ENCODE measurements around the gene TMC3.
"Not testable (repeated sequence)": the region's sequence is repeated elsewhere in the genome, so short reads cannot be mapped to it uniquely, and the experiment has no call there.

Gene TMC3

GRCh38 chr15:81341351-81341750, 32.7 kb downstream of the TMC3 start:
- no peak for DNase-seq

DNA sequence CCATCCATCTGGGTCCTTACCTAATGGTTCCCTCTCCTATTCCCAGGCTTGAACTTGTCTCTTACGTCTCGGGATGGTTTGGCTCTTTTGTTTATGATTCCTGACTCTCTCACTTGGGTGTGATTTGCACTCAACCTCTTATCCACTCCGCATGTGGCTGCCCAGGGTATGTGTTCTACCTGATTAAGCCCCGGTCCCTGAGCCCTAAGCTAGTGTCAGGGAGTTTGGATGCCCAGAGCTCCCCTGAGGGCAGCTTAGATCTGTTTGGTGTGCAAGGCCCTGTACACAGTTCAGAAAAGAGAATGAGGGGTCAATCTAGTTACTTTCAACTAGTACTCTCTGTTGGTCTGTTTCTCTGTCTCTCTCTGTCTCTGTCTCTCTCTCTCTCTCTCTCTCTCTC, 34.2 kb downstream of the TMC3 start:
- no peak for DNase-seq

DNA sequence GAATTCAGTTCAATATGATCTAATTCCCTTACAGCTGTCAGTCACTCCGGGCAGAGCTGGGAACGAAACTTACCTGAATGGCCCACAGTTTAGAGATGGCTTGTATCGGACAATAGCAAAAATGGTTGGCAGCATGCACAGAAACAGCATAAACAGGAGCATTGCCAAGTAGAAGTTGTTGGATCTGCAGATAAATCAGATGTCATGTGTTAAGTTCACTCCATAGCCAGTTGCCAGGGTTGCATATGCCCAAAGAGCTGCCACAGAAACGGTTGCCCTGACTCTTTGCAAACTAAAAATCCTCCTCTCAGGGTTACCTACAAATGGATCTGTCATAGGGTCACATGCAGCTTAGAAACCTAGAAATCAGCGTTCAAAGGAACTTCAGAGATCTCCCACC, 34.7 kb downstream of the TMC3 start:
- DNase-seq, result no peak

GRCh38 chr15:81338170-81339007, 35.6 kb downstream of the TMC3 start:
- DNase-seq, result no peak

DNA sequence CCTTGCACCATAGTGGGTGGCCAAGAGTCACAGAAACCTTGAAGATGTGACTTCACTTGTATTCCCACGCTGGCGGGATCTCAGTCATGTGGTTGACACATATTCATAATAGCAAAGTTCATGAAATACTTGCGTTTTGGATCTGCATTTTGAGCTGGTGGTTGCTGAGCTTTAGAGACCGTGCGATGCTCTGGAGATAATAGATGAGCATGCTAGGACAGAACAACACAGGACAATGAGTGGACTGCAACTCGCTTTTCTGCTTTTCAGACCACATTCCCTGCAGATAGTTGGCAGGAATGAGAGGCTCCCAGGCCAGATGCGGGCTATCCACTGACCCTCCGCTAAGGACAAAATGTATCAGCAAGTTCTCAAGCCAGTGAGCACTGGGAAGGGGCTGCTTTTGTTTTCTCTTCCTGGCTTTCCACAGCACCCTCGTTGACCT, 36.3 kb downstream of the TMC3 start:
- no peak for DNase-seq

DNA sequence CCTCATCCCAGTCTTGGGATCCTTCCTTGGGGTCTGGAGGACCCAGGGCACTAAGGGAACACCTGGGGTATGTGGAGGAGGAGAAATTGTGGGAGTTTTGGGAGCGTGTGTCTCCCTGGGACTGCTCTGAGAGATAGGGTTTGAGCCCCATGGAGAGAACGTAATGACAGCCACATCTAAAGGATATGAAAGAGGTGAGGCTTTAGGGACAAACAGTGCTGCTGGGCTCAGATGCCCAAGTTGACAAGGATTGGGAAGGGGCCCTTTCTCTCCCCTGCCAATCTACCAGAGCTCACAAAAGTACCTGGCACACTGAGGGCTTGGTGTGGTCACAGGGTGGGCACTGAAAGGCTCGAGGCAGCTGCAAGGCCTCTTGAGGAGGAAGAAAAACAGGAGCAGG, 36.8 kb downstream of the TMC3 start:
- no peak for DNase-seq

GRCh38 chr15:81336568-81336967, 37.4 kb downstream of the TMC3 start:
- no peak for DNase-seq

- DNase-seq, result no peak
Observed at GRCh38 chr15:81335631-81336030, 38.4 kb downstream of the TMC3 start.

- no peak for DNase-seq
Observed at GRCh38 chr15:81334768-81335435, 39.1 kb downstream of the TMC3 start.

DNA sequence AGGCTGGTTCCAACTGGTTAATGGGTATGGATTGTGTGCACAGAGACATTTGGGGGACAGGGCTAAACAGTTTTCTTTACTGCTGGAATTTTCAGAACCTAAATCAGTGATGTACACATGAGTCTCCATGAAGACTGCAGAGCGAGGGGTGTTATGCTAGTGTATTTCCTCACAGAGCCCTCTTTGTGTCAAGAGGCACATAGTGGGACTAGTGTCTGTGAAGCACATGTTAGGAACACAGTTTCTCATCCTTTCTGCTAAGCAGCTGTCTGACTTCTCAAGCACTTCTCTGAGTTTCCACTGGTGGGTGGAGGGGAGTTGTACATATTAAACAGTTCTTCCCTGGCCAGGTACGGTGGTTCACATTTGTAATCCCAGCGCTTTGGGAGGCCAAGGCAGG, 40.6 kb downstream of the TMC3 start:
- DNase-seq, result no peak

DNA sequence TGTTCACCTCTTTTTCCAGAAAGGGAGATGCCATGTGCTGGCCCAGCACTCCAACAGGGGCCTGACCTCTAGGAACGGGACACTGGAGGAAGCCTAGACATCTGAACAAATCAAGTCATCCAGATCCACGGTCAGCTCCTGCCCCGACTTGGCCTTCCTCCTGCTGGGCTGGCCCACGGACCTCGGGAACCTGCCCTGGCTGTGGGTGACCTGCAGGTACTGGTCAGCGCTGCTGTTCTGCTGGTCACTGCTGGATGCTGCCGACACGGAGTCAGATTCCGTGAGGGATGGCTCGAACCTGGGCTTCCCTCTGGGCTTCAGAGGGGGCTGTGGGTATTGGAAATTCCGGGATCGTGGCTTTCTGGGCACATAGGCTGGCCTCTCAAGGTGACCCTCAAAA, 41.7 kb downstream of the TMC3 start:
- no peak for DNase-seq

DNA sequence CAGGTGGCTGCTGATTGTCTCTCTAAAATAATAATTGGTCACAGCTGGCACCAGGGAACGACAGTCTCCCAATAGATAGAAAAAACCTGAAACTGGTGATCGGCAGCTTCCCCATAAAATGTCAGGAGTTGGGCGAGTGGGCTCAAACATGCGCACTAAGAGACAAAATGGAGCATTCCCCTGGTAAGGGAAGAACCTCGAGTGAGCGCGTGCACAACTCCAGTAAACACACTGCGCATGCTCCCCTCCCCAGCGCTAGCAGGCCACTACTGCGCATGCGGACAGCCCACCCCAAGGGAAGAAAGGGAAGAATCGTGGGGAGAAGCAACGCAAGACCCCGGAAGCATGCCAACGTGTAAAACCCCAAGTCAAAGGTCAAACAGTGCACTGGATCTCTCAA, 42.4 kb downstream of the TMC3 start:
- DNase-seq, result no peak

DNA sequence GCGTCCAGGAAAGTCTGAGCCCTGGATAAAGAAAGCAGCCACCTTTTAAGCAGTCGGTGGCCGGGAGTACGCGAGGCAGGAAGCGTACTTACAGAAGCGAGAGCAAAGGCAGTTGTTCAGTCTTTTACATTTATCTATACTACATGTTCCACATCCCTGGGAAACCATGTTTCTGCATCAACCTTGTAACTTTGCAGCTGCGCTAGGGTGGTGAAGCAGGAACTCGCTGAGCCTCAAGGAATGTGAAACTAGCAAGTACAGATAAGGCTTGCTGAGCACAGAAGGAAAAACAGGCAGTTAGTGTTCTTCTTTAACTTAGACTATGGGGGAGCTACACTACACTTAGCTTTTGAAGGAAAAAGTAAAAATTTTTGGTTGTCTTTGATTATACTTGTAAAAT, 42.9 kb downstream of the TMC3 start:
- DNase-seq, result not testable (repeated sequence)

DNA sequence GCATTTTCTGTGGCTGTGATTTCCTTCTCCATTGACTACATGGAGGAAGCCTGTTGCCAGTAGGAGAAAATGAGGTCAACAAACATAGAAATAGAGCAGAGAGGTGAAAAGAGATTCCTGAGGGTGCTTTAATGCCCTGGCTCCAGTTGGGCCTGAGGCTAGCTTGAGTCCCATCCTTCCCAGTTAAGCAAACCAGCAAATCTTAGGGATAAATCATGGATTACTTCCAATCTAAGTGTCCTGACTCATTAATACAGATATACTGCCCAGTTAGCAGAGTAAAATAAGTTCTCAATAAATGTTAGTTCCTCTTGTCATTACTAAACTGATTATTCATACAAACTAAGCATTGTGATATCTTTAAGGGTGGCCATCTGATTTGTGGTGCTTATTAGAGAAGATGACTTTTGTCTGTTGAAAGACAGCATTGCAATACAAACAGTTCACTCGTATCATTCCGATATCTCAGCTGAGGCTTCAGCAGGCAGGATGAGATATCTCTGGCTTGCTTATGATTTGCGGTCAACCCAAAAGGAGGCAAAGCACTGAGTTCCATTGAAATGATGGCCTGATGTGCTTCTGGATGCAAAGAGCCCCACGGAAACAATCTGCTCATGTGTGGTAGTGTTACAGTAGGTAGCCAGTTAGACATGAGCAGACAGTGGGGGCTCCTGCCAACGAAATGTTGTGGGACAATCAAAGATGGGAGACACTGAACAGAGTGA, 43.5 kb downstream of the TMC3 start:
- no peak for DNase-seq

GRCh38 chr15:81329446-81329845, 44.6 kb downstream of the TMC3 start:
- DNase-seq, result no peak

GRCh38 chr15:81327516-81327915, 46.5 kb downstream of the TMC3 start:
- DNase-seq, result no peak

DNA sequence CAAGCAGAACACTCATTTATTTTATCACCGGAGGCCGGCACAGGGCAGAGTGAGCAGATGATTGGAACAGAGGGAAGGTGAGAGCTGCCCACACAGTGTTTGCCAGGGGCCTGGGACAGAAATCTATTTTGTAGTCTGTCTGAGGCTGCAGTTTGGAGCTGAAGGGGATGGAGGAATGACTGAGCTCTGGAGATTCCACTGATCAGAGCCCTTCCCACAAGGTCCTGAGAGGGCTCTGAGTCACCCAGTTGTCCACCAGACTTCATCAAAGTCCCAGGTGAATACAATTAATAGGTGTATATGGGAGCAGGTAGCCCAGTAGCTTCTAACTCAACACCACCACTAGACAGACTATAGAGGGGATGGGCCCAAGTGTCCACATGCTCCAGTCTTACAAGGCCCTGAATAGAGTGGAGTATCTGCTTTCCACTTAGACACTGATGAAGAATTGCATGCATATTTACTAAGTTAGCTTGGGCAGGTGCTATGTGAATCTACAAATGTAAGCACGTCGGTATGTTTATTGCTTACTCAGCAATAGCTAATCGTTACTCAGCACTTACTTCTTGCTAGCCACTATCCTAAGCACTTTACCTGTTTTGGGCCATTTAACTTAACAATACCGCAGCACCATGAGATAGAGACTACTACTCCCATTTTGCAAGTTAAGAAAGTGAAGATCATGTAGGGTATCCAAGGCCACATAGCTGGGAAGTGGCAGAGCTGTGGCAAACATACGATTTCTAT, 47.4 kb downstream of the TMC3 start:
- DNase-seq, result no peak

DNA sequence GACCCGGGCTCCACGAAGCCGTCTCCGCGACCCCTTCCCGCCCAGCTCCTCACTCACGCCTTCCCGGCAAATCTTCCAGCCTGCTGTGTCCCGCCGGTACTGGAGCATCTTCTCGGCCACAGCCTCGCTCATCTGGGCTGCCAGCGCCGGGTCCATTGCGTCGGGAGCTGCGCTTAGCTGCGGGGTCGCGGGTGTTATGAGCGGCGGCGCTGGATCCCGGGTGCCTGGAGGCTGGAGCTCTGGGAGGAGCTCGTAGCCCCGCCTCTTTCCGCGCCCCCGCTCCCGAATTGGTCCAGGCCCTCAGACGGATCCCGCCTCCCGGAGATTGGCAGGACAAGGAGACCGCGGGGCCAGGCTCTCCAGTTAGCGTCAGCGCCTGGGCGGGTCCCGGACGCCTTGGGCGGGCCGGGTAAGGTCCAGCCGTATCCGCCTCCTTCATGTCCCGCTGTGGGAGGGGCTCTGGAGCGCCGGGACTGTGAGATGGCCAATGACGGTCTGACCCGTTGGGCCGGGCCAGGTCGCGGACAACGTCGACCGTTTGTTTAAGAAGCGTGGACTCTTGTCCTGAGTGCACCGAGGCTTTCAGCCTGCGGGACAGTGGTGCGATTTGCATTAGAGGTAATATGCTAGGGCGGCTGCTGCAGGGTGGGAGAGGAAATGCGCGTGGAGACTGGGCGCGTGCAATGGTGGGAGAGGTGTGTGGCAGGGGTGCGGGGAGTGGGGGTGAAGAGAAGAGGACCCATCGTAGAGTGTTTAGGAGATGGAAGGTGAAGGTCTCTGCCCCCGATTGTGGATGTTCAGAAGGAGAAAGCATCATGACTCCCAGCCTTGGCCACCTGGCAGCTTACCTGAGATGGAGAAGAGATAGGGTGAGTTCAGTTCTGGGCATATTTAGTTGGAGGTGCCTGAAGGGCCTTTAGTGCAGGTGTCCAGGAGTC, 49.8 kb downstream of the TMC3 start, which contains the start of gene STARD5:
TSS of gene STARD5 (minus strand) at position 198 of the 938 bp plus-strand sequence. CDS start at position 156, 42 bp downstream.
- DNase-seq, result peak; percentile 63

DNA sequence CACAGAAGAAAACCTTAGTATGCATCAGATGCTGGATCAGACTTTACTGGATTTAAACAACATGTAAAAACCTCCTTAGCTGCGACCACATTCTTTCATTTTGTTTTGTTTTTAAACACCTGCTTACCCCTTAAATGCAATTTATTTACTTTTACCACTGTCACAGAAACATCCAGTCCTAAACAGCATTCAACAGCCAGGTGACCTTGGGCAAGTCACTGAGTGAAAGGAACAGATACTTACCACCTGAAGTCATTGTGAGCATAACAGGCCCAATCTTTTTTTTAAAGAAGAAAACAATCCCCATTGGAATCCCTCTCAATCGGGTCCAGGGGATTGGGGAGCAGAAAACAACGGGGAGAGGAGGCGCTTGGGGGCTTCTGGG, 50.5 kb downstream of the TMC3 start:
- no peak for DNase-seq

DNA sequence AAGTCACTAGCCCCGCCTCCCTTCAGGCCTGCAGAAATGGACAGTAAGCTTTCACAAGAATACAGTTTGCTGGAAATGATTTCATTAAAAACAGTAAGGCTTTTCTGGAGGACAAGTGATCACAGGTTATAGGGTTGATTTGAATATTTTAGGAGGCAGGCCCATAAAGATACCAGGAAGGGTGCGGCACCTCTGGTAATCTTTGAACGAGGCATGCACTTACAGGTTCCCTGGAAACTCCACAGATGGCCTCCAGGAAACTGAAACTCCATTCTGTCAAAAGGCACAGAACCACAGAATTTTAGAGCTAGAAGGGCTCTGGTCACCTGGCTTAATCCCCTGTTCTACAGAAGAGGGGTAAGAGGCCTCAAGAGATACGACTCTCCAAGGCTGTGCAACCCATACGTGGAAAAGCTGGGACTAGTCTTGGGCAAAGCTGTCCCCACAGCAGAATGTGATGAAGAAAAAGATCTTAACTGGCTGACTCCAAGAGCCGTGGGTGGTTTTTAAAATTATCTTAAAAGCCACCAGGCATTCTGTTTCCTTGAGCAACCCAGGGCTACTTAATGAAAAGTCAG, 51.2 kb downstream of the TMC3 start:
- no peak for DNase-seq

GRCh38 chr15:81321667-81322066, 52.3 kb downstream of the TMC3 start:
- no peak for DNase-seq

Measured in NCI-H524 treated with DMSO at 0.1 percent for 48 hours (cell line).